HEK293T (cell line): ENCODE results near the gene CLIP3.

Source experiments
- CTCF ChIA-PET: fragments of 350-600 bp; formaldehyde crosslinking; extraction: SDS; loops from one replicate; lab custom pipeline; 2021; ENCODE audit warnings: antibody characterized with exemption, inconsistent platforms; lab: Yijun Ruan, JAX
- POLR2A ChIA-PET: fragments of 350-600 bp; formaldehyde crosslinking; extraction: SDS; loops from one replicate; lab custom pipeline; 2020; ENCODE audit warnings: antibody characterized with exemption, inconsistent platforms; lab: Yijun Ruan, JAX
- DNase-seq: peaks from one replicate; pipeline ENCODE4 v3.0.0; 2012; ENCODE audit warnings: mixed read lengths; ENCODE audit errors: extremely low spot score
- ARNT ChIP-seq: fragments of 450-650 bp; IDR thresholded peaks from 2 replicates; pipeline ENCODE4 v1.6.1; 2017; ENCODE audit warnings: mild to moderate bottlenecking
- BHLHE40 ChIP-seq: fragments of 450-650 bp; IDR thresholded peaks from 2 replicates; pipeline ENCODE4 v1.6.1; 2016; ENCODE audit warnings: mild to moderate bottlenecking, moderate library complexity, borderline replicate concordance
- CTBP1 ChIP-seq: fragments of 450-650 bp; IDR thresholded peaks from 2 replicates; pipeline ENCODE4 v1.6.1; 2016; ENCODE audit warnings: borderline replicate concordance
- ELF4 ChIP-seq: fragments of 450-650 bp; IDR thresholded peaks from 2 replicates; pipeline ENCODE4 v1.6.1; 2017; ENCODE audit warnings: antibody characterized with exemption
- FOXA1 ChIP-seq: fragments of 450-650 bp; IDR thresholded peaks from 2 replicates; pipeline ENCODE4 v1.6.1; 2016; ENCODE audit warnings: mild to moderate bottlenecking
- FOXK2 ChIP-seq: fragments of 450-650 bp; IDR thresholded peaks from 2 replicates; pipeline ENCODE4 v1.6.1; 2016; ENCODE audit warnings: mild to moderate bottlenecking
- FOXM1 ChIP-seq: fragments of 450-650 bp; IDR thresholded peaks from 2 replicates; pipeline ENCODE4 v1.6.1; 2017; ENCODE audit warnings: mild to moderate bottlenecking, borderline replicate concordance
- HDGF ChIP-seq: fragments of 450-650 bp; IDR thresholded peaks from 2 replicates; pipeline ENCODE4 v1.6.1; 2017; ENCODE audit warnings: antibody characterized with exemption, borderline replicate concordance
- L3MBTL2 ChIP-seq: fragments of 450-650 bp; conservative IDR thresholded peaks from 2 replicates; pipeline ENCODE4 v1.6.1; 2016; ENCODE audit warnings: mild to moderate bottlenecking
- LEF1 ChIP-seq: fragments of 450-650 bp; IDR thresholded peaks from 2 replicates; pipeline ENCODE4 v1.6.1; 2017; ENCODE audit warnings: mild to moderate bottlenecking, borderline replicate concordance
- NFRKB ChIP-seq: fragments of 450-650 bp; IDR thresholded peaks from 2 replicates; pipeline ENCODE4 v1.6.1; 2016; ENCODE audit warnings: mild to moderate bottlenecking, moderate library complexity
- SP1 ChIP-seq: fragments of 450-650 bp; IDR thresholded peaks from 2 replicates; pipeline ENCODE4 v1.6.1; 2017
- SUZ12 ChIP-seq: fragments of 450-650 bp; IDR thresholded peaks from 2 replicates; pipeline ENCODE4 v1.6.1; 2016; ENCODE audit warnings: mild to moderate bottlenecking
- TARDBP ChIP-seq: fragments of 450-650 bp; IDR thresholded peaks from 2 replicates; pipeline ENCODE4 v1.6.1; 2016
- ZNF384 ChIP-seq: fragments of 450-650 bp; IDR thresholded peaks from 2 replicates; pipeline ENCODE4 v1.6.1; 2016
- TF ChIP-seq, protein P1 (sequence below): fragments of 450-650 bp; IDR thresholded peaks from 2 replicates; pipeline ENCODE4 v1.6.1; 2016

The CLIP3 gene

GRCh38 chr19:36014012-36014924, 18.4 kb downstream of the CLIP3 start, which contains the start of gene ALKBH6:
Gene ALKBH6, minus strand, starts transcription at chr19:36014213. Its CDS starts 816 bp downstream, at chr19:36013397.
- POLR2A ChIA-PET: interaction anchor here (0.9 to 1.8 kb wide), 16 partner anchors 9 to 114 kb away, joined by 3 to 13 read pairs (median 4); partner anchors contain the start of genes POLR2I, SDHAF1, TBCB and THAP8
- CTCF ChIA-PET: no interaction called here
- TF ChIP-seq SUZ12 (no peak), FOXA1 (no peak), FOXK2 (no peak), NFRKB (no peak), FOXM1 (no peak), CTBP1 (no peak), ZNF384 (no peak), TARDBP (no peak), SP1 (peak; percentile 79), ARNT (no peak), L3MBTL2 (peak; percentile 77), LEF1 (no peak), HDGF (peak; percentile 86; the same call in 1 of the 2 replicates), ELF4 (peak; percentile 38; the same call in 1 of the 2 replicates)
- TF ChIP-seq, protein P1, sequence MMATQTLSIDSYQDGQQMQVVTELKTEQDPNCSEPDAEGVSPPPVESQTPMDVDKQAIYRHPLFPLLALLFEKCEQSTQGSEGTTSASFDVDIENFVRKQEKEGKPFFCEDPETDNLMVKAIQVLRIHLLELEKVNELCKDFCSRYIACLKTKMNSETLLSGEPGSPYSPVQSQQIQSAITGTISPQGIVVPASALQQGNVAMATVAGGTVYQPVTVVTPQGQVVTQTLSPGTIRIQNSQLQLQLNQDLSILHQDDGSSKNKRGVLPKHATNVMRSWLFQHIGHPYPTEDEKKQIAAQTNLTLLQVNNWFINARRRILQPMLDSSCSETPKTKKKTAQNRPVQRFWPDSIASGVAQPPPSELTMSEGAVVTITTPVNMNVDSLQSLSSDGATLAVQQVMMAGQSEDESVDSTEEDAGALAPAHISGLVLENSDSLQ: peak; percentile 76
- peak; percentile 97 for DNase-seq

DNA sequence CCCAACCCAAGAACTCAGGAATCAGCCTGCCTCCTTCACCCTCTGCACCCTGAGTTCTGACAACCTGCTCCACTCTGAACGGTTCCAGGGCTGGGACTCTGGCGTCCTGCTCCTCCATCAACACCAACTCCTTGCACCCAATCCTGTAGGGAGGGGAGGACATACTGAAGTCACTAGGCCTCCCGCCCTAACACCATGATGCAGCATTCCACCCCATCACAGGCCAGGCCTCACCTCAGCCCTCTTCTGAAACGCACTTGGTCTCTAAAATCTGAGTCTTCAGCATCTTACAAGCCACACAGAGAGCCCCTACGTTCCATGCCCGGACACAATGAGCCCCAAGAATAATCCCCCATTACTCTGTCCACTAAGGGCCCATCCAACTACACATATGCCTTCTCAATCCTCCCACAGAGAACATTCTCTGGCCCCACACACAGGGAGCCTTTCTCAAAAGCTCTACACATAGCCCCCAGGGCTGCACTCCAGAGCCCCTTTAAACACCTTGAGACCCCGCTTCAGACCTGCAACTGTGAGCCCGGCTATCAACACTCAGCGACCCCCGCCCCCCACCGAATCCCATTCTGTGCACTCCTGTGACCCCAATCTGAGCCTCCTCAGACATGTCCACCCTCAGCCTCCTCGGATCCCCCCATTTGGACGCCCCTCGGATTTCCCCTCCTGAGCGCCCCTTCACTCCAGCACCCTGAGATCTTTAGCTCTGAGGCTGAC, 19.2 kb downstream of the CLIP3 start:
- CTCF ChIA-PET: no interaction called here
- POLR2A ChIA-PET: interaction anchor here (0.9 to 1.8 kb wide), 14 partner anchors 8 to 115 kb away, joined by 3 to 13 read pairs (median 5); partner anchors contain the start of genes POLR2I, SDHAF1, TBCB and THAP8
- DNase-seq: no peak
- no peak for TF ChIP-seq TARDBP
- no peak for TF ChIP-seq ZNF384
- no peak for TF ChIP-seq SP1
- TF ChIP-seq L3MBTL2: no peak
- TF ChIP-seq CTBP1: no peak
- no peak for TF ChIP-seq ELF4
- TF ChIP-seq BHLHE40: no peak
- no peak for TF ChIP-seq LEF1
- TF ChIP-seq FOXA1: no peak
- no peak for TF ChIP-seq ARNT

DNA sequence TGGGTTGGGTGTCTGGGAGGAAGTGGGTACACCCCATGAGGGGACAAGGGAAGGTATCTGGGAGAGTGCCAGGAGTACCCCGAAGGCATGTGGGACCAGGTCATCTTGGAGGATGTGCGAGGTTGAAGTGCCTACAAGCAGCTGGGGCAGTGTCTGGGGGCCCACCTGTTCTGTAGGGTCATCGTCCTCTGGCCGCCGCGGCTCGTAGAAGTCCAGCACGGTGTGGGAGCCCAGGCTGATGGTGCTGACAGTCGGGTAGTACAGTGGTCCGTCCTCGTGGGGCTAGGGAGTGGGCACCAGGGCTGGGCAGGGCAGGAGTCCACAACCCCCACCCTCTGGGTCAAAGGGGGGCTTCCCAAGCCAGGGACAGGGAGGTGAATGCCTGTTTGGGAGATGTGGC, 22.3 kb downstream of the CLIP3 start:
- CTCF ChIA-PET: no interaction called here
- TF ChIP-seq FOXA1 (no peak), ELF4 (no peak), HDGF (no peak), CTBP1 (no peak), ZNF384 (no peak), FOXM1 (no peak), SP1 (no peak), L3MBTL2 (no peak), BHLHE40 (no peak), ARNT (no peak), TARDBP (no peak), SUZ12 (no peak), FOXK2 (no peak), LEF1 (no peak), NFRKB (no peak)
- TF ChIP-seq, protein P1: no peak
- POLR2A ChIA-PET: no interaction called here
- DNase-seq: no peak

DNA sequence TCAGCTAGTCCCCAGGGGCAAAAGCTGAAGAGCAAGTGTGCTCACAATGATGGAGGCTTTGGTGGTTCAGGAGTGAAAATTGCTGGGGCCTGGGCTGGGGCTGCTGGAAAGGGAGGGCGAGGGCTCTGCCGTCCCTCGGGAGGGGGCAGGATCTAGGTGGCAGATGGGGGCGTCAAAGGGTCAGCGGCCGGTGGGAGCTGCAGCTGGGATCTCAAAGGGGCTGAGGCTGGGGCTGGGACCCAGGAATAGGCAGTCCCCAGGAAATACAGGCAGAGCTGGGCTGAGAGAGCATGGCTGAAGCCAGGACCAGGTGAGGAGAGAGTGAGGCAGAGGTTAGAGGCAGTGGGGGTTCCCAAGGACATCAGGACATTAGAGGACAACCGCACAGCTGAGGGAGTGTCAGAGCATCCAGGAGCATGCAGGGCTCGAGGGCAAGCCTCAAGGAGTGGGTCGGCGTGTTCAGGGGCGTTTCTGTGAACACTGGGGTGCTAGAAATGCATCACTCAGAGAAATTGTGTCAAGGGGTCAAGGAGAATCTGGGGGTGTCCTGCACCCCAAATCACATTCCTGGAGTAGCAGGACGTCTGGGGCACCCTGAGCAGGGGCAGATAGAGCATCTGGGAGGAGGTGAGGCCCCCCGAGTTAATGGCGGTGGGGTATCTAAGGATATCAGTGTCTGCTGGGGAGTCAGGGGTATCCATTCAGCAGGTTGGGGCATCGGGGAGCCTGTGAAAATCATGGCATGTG, 22.9 kb downstream of the CLIP3 start:
- POLR2A ChIA-PET: interaction anchor here (1.4 kb wide), 1 partner anchor 14 kb away, joined by 6 read pairs; no protein-coding TSS in a partner anchor
- CTCF ChIA-PET: no interaction called here
- TF ChIP-seq TARDBP: no peak
- no peak for TF ChIP-seq FOXK2
- TF ChIP-seq LEF1: no peak
- TF ChIP-seq ARNT: no peak
- no peak for TF ChIP-seq FOXM1
- TF ChIP-seq L3MBTL2: no peak
- no peak for DNase-seq

- no peak for DNase-seq
- TF ChIP-seq FOXA1 (no peak), SP1 (no peak), ARNT (no peak), LEF1 (no peak), TARDBP (no peak), SUZ12 (no peak)
- TF ChIP-seq, protein P1: no peak
- POLR2A ChIA-PET: interaction anchor here (1.4 kb wide), 1 partner anchor 13 kb away, joined by 6 read pairs; no protein-coding TSS in a partner anchor
- CTCF ChIA-PET: no interaction called here
These were observed 23.5 kb downstream of the CLIP3 start for GRCh38 chr19:36009220-36009619.
